KMS-11 (cell line): ENCODE results near the gene RAD51B.

Experiments used
- H2AFZ ChIP-seq: fragments of 200-600 bp; sonication (generic); 2 replicates; pipeline ENCODE4 v1.6.1; 2016; ENCODE audit warnings: antibody characterized with exemption, mixed run types, low read depth
- H3K27ac ChIP-seq: fragments of 200-600 bp; sonication (generic); 2 replicates; pipeline ENCODE4 v1.6.1; 2016; ENCODE audit warnings: mild to moderate bottlenecking, mixed run types
- H3K27me3 ChIP-seq: fragments of 200-600 bp; sonication (generic); 2 replicates; pipeline ENCODE4 v1.6.1; 2017; ENCODE audit warnings: mild to moderate bottlenecking, low read depth, mixed run types, moderate library complexity; ENCODE audit not compliant: insufficient read depth
- H3K36me3 ChIP-seq: fragments of 200-600 bp; sonication (generic); 2 replicates; pipeline ENCODE4 v1.6.1; 2017; ENCODE audit warnings: mild to moderate bottlenecking, mixed run types; ENCODE audit not compliant: insufficient read depth
- H3K4me1 ChIP-seq: fragments of 200-600 bp; sonication (generic); 2 replicates; pipeline ENCODE4 v1.6.1; 2016; ENCODE audit warnings: mild to moderate bottlenecking, low read depth, mixed run types; ENCODE audit not compliant: poor library complexity, severe bottlenecking
- H3K4me2 ChIP-seq: fragments of 200-600 bp; sonication (generic); 2 replicates; pipeline ENCODE4 v1.7.0; 2016; ENCODE audit warnings: mild to moderate bottlenecking, mixed run types
- H3K4me3 ChIP-seq: fragments of 200-600 bp; sonication (generic); IDR thresholded peaks from 2 replicates; pipeline ENCODE4 v1.6.1; 2017; ENCODE audit warnings: low read depth, low read length, mixed read lengths; ENCODE audit not compliant: insufficient read depth
- H3K79me2 ChIP-seq: fragments of 200-600 bp; sonication (generic); 2 replicates; pipeline ENCODE4 v1.6.1; 2016; ENCODE audit warnings: low read depth, mixed run types; ENCODE audit not compliant: insufficient read depth
- H3K9ac ChIP-seq: fragments of 200-600 bp; sonication (generic); 2 replicates; pipeline ENCODE4 v1.6.1; 2016; ENCODE audit warnings: mild to moderate bottlenecking, mixed run types
- H4K20me1 ChIP-seq: fragments of 200-600 bp; sonication (generic); 2 replicates; pipeline ENCODE4 v1.6.1; 2016; ENCODE audit warnings: mild to moderate bottlenecking, mixed run types; ENCODE audit not compliant: insufficient read depth
- TF ChIP-seq, protein P1 (sequence below): fragments of 200-600 bp; sonication (generic); conservative IDR thresholded peaks from 2 replicates; pipeline ENCODE4 v1.6.1; 2017; ENCODE audit warnings: low read depth, mild to moderate bottlenecking, antibody characterized with exemption, low read length, moderate library complexity, mixed read lengths

Gene RAD51B

DNA sequence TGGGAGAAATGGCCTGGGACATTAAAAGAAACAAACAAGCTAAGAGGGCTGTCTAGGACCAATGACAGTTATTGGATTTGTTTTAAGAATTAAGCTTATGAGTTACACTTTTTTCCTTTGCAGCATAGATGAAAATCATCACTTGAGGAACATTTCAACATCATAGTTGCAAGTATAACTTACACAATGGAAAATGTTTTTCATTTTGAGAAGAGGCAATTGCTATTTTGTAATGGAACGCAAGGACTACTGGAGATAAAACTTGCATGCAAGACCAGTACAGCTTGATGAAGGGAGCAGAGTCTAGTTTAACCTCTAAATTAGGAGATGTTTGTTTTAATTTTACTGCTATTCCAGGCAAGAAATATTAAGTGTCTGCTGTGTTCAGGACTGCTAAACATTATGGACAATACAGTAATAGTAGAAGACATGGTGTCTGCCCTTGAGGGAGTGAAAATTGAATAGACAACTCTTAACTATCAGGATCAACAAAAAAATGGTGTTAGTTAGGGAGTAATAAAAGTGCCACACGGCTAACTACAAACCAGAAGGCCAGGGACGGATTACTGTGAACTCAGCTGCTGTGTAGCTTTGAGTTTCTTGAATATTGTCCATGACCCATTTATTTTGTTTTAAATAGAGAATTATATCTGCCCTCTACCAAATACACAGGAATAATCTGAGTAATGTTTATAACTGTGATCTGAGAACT, 374.5 kb downstream of the RAD51B start:
- Histone ChIP-seq H3K36me3 (no peaks in the 10 kb centered on the region), H4K20me1 (no peaks in the 10 kb centered on the region), H3K4me2 (no peak overlapping the region), H3K27me3 (no peaks in the 10 kb centered on the region), H2AFZ (no peak overlapping the region), H3K9ac (no peak overlapping the region), H3K4me3 (no peak overlapping the region), H3K27ac (no peak overlapping the region), H3K4me1 (peaks cover 4% of the 10 kb centered on the region), H3K79me2 (no peaks in the 10 kb centered on the region)
- TF ChIP-seq, protein P1, sequence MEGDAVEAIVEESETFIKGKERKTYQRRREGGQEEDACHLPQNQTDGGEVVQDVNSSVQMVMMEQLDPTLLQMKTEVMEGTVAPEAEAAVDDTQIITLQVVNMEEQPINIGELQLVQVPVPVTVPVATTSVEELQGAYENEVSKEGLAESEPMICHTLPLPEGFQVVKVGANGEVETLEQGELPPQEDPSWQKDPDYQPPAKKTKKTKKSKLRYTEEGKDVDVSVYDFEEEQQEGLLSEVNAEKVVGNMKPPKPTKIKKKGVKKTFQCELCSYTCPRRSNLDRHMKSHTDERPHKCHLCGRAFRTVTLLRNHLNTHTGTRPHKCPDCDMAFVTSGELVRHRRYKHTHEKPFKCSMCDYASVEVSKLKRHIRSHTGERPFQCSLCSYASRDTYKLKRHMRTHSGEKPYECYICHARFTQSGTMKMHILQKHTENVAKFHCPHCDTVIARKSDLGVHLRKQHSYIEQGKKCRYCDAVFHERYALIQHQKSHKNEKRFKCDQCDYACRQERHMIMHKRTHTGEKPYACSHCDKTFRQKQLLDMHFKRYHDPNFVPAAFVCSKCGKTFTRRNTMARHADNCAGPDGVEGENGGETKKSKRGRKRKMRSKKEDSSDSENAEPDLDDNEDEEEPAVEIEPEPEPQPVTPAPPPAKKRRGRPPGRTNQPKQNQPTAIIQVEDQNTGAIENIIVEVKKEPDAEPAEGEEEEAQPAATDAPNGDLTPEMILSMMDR, result no peak

DNA sequence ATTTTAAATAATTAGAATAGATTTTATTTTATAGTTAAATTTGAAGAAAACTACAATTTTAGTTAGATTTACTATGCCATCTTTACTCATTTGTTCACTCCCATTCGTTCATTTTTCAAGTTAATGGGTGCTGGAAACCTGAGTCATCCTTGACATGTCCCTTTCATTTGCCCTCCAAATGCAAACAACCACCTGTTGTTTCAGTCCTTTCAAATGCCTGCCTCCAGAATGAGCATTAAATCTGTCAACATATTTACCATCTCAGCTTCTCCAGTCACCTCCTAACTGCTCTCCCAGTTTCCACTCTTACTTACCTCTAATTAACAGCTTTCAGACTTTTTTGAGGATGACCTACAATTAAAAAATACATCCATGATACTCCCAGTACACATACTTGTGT, 375.5 kb downstream of the RAD51B start:
- peaks cover 4% of the 10 kb centered on the region for H3K4me1 ChIP-seq

DNA sequence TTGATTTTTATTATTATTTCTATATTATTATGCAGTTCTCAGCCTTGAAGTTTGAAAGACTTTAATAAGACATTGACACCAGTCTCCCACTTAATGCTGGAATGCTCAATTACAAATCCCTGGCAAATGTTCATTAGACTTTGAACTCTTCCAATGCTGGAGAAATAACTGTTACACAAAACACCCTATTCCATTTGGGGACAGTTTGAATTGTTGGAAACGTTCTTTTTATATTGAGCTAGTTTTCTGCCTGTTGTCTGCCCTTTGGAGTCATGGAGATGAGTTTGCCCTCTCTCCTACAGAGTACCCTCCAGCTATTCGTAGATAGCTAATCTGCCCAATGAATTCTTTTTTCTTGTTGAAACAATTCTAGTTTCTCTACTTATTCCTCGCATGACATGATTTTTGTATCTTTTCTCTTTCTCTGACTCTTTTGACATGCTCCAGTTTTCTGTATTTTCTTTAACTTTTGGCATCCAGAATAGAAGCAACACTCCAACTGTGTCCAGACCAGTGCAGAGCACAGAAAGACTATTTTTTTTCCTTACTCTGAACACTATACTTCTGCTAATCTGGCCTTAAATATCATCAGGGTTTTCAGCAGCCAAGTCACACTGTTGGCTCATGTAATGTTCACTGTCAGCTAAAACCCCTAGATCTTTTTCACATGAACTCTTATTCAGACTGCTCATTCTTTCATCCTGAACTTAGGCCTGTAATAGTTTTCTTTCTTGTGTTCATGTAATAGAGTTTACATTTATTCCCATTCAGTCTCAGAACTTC, 379.3 kb downstream of the RAD51B start:
- H3K4me1 ChIP-seq, result peaks cover 4% of the 10 kb centered on the region
- no peak overlapping the region for H3K4me2 ChIP-seq
- no peak overlapping the region for H3K27ac ChIP-seq

More for the DNA sequence above, 375.5 kb downstream of the RAD51B start:
- Histone ChIP-seq H4K20me1 (no peaks in the 10 kb centered on the region), H3K4me3 (no peak overlapping the region), H3K79me2 (no peaks in the 10 kb centered on the region), H3K4me2 (no peak overlapping the region), H3K27me3 (no peaks in the 10 kb centered on the region), H3K9ac (no peak overlapping the region), H2AFZ (no peak overlapping the region), H3K36me3 (no peaks in the 10 kb centered on the region), H3K27ac (no peak overlapping the region)
- TF ChIP-seq, protein P1, result no peak

DNA sequence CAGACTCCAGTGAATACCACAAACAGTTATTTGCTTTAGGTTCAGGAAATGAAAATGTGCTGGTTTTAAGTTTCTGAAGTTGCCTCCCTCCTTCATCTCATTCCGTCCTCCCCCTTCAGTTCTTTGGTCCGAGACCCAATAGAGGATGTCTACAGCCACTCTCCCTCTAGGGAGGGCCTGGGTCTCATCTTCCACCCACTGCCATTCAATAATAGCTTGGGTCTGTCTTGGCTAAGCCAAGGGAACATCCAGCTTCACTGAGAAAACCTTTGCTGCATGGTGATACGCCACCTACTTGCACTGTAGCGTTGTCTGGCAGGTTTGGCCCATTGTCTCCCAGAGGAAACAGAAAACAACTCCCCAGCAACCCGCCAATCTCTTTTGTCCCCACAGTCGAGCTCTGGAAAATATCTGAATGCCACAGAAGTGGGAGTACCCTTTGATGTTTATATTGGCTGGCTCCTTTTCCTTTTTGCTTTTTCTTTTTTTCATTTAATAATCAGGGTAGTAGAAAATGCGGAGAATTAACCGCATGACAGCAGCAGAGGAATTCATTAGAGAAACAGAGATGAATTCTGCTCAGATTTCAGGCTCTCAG, 380.1 kb downstream of the RAD51B start:
- Histone ChIP-seq H3K27ac (no peak overlapping the region), H3K9ac (no peak overlapping the region), H3K79me2 (no peaks in the 10 kb centered on the region), H3K4me3 (no peak overlapping the region), H3K36me3 (no peaks in the 10 kb centered on the region), H3K4me1 (peaks cover 4% of the 10 kb centered on the region), H2AFZ (no peak overlapping the region), H3K27me3 (no peaks in the 10 kb centered on the region), H3K4me2 (no peak overlapping the region), H4K20me1 (no peaks in the 10 kb centered on the region)
- TF ChIP-seq, protein P1, result no peak

More for the DNA sequence above, 379.3 kb downstream of the RAD51B start:
- Histone ChIP-seq H2AFZ (no peak overlapping the region), H4K20me1 (no peaks in the 10 kb centered on the region), H3K79me2 (no peaks in the 10 kb centered on the region), H3K9ac (no peak overlapping the region), H3K36me3 (no peaks in the 10 kb centered on the region), H3K27me3 (no peaks in the 10 kb centered on the region), H3K4me3 (no peak overlapping the region)
- TF ChIP-seq, protein P1, result no peak
